Karpas-422 (cell line): Measurements from ENCODE around the gene PI4K2B. TPM values are rescaled to one million over a fixed set of nuclear protein-coding genes. Genes with fewer than 3 reads are reported as not detected.

Experiments
- DNase-seq: peaks from one replicate; pipeline ENCODE4 v3.0.0-alpha.2; 2015
- H2AFZ ChIP-seq: fragments of 200-600 bp; sonication (generic); 2 replicates; pipeline ENCODE4 v1.6.1; 2014; ENCODE audit warnings: antibody characterized with exemption, low read length, mixed read lengths
- H3K27ac ChIP-seq: fragments of 200-600 bp; sonication (generic); 2 replicates; pipeline ENCODE4 v1.5.1; 2014; ENCODE audit warnings: mild to moderate bottlenecking, low read length, moderate library complexity
- H3K27me3 ChIP-seq: fragments of 200-600 bp; sonication (generic); 2 replicates; pipeline ENCODE4 v1.6.1; 2014; ENCODE audit warnings: low read length, mixed read lengths
- H3K36me3 ChIP-seq: fragments of 200-600 bp; sonication (generic); 2 replicates; pipeline ENCODE4 v1.6.1; 2014; ENCODE audit warnings: low read length, mixed read lengths; ENCODE audit not compliant: insufficient read depth
- H3K4me1 ChIP-seq: fragments of 200-600 bp; sonication (generic); 2 replicates; pipeline ENCODE4 v1.6.1; 2014; ENCODE audit warnings: mild to moderate bottlenecking, low read length, mixed read lengths
- H3K4me2 ChIP-seq: fragments of 200-600 bp; sonication (generic); 2 replicates; pipeline ENCODE4 v1.6.1; 2014; ENCODE audit warnings: low read length, low read depth, mild to moderate bottlenecking; ENCODE audit not compliant: poor library complexity, severe bottlenecking
- H3K4me3 ChIP-seq: fragments of 200-600 bp; sonication (generic); 2 replicates; pipeline ENCODE4 v1.5.1; 2014; ENCODE audit warnings: mild to moderate bottlenecking, antibody characterized with exemption, low read length, mixed read lengths
- H3K79me2 ChIP-seq: fragments of 200-600 bp; sonication (generic); 2 replicates; pipeline ENCODE4 v1.6.1; 2014; ENCODE audit warnings: mild to moderate bottlenecking, low read length, mixed read lengths
- H3K9ac ChIP-seq: fragments of 200-600 bp; sonication (generic); 2 replicates; pipeline ENCODE4 v1.6.0; 2014; ENCODE audit warnings: low read length
- H3K9me2 ChIP-seq: fragments of 200-600 bp; sonication (generic), shearing (Covaris generic); replicated peaks from 2 replicates; pipeline ENCODE4 v1.6.0; 2014; ENCODE audit warnings: mild to moderate bottlenecking, low read length, moderate library complexity; ENCODE audit not compliant: insufficient read depth
- H3K9me3 ChIP-seq: fragments of 300-700, 200-600 bp; sonication (generic); 2 replicates; pipeline ENCODE4 v1.6.1; 2014; ENCODE audit warnings: low read length, mixed read lengths
- H4K20me1 ChIP-seq: fragments of 200-600 bp; sonication (generic); 2 replicates; pipeline ENCODE4 v1.6.1; 2014; ENCODE audit warnings: mild to moderate bottlenecking, antibody characterized with exemption, low read length, low read depth; ENCODE audit not compliant: insufficient read depth
- total RNA-seq: library from RNA; depleted of rRNA; stranded (reverse); fragments of >200 nt; shearing (Covaris generic); gene quantifications from 2 replicates; pipeline ENCODE4 v1.2.3, GENCODE V29; 2014; ENCODE audit warnings: low replicate concordance

The PI4K2B gene
- total RNA-seq, 1 experiment from 2014 or later: 38.4 TPM

GRCh38 chr4:25280210-25280609 lies 46.4 kb downstream of the PI4K2B start:
- H3K9me3 ChIP-seq: no peaks in the 10 kb centered on the region
- H3K36me3 ChIP-seq: peaks cover 15% of the 10 kb centered on the region; the same call in 1 of the 2 replicates
- no peaks in the 10 kb centered on the region for H4K20me1 ChIP-seq
- H3K9ac ChIP-seq: no peak overlapping the region
- no peaks in the 10 kb centered on the region for H3K27me3 ChIP-seq
- H3K79me2 ChIP-seq: no peaks in the 10 kb centered on the region
- no peak overlapping the region for H3K4me3 ChIP-seq
- H3K4me2 ChIP-seq: no peak overlapping the region
- H2AFZ ChIP-seq: no peak overlapping the region
- H3K4me1 ChIP-seq: no peaks in the 10 kb centered on the region
- no peaks in the 10 kb centered on the region for H3K9me2 ChIP-seq
- no peak overlapping the region for H3K27ac ChIP-seq
- no peak for DNase-seq

- 0 out of 2 replicates have a peak, but pooled peaks cover 4% of the 10 kb centered on the region for H3K36me3 ChIP-seq
- H3K79me2 ChIP-seq: no peaks in the 10 kb centered on the region
These were observed 50.1 kb downstream of the PI4K2B start for GRCh38 chr4:25283948-25284347.

DNA sequence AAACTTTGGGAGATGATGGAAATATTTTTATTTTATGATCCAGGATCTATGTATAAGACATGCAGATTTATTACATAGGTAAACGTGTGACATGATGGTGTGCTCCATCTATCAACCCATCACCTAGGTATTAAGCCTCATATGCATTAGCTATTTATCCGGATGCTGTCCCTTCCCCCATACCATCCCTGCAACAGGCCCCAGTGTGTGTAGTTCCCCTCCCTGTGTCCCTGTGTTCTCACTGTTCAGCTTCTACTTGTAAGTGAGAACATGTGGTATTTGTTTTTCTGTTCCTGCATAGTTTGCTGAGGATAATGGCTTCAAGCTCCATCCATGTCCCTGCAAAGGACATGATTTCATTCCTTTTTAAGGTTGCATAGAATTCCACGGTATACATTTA lies 50.6 kb downstream of the PI4K2B start:
- Histone ChIP-seq H3K9ac (no peak overlapping the region), H3K4me1 (no peaks in the 10 kb centered on the region), H3K36me3 (0 out of 2 replicates have a peak, but pooled peaks cover 4% of the 10 kb centered on the region), H2AFZ (no peak overlapping the region), H3K27ac (no peak overlapping the region), H4K20me1 (no peaks in the 10 kb centered on the region), H3K4me2 (no peak overlapping the region), H3K9me2 (no peaks in the 10 kb centered on the region), H3K27me3 (no peaks in the 10 kb centered on the region), H3K9me3 (no peaks in the 10 kb centered on the region), H3K79me2 (no peaks in the 10 kb centered on the region), H3K4me3 (no peak overlapping the region)
- DNase-seq: no peak

More at GRCh38 chr4:25283948-25284347, 50.1 kb downstream of the PI4K2B start:
- Histone ChIP-seq H3K27ac (no peak overlapping the region), H3K9ac (no peak overlapping the region), H3K9me3 (no peaks in the 10 kb centered on the region), H3K27me3 (no peaks in the 10 kb centered on the region), H3K4me3 (no peak overlapping the region), H3K4me2 (no peak overlapping the region), H4K20me1 (no peaks in the 10 kb centered on the region), H3K9me2 (no peaks in the 10 kb centered on the region), H2AFZ (no peak overlapping the region), H3K4me1 (no peaks in the 10 kb centered on the region)
- no peak for DNase-seq

GRCh38 chr4:25290490-25291067 lies 56.7 kb downstream of the PI4K2B start:
- Histone ChIP-seq H4K20me1 (no peaks in the 10 kb centered on the region), H3K27me3 (no peaks in the 10 kb centered on the region), H3K4me2 (no peak overlapping the region), H3K4me1 (no peaks in the 10 kb centered on the region), H3K9me3 (no peaks in the 10 kb centered on the region), H3K9me2 (no peaks in the 10 kb centered on the region), H2AFZ (no peak overlapping the region), H3K9ac (no peak overlapping the region), H3K4me3 (no peak overlapping the region), H3K79me2 (no peaks in the 10 kb centered on the region), H3K27ac (no peak overlapping the region), H3K36me3 (no peaks in the 10 kb centered on the region)
- no peak for DNase-seq

DNA sequence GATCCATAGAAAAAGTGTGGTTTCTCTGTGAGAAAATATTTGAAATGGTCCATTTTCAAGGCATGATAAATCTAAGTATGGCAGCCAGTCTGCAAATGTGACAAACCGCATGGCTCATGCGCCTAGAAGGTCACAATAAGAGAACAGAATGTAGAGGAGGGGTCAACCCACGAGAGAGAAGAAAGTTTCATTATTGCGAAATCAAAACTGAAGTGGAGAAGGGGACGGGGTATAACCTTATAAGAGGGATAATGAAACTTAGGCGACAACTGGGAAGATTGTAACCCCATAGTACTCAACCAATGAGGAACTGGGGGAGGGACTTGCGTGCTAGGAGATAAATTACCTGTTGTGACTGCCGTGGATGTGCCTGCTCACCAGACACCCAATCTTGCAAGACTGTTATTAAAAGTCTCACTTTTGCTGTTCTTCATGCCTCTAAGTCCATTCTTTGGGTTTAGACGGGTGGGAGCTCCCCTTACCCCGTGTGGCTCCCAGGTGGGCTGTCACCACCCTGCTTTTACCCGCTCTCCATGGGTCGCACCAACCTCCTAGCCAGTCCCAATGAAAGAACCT lies 57.4 kb downstream of the PI4K2B start:
- H3K27me3 ChIP-seq: no peaks in the 10 kb centered on the region
- H3K9me2 ChIP-seq: no peaks in the 10 kb centered on the region
- H3K4me3 ChIP-seq: no peak overlapping the region
- H3K9ac ChIP-seq: no peak overlapping the region
- H3K4me1 ChIP-seq: no peaks in the 10 kb centered on the region
- H2AFZ ChIP-seq: no peak overlapping the region
- no peak overlapping the region for H3K4me2 ChIP-seq
- no peaks in the 10 kb centered on the region for H3K9me3 ChIP-seq
- no peaks in the 10 kb centered on the region for H3K79me2 ChIP-seq
- no peaks in the 10 kb centered on the region for H4K20me1 ChIP-seq
- H3K36me3 ChIP-seq: no peaks in the 10 kb centered on the region
- no peak for DNase-seq
- no peak overlapping the region for H3K27ac ChIP-seq

DNA sequence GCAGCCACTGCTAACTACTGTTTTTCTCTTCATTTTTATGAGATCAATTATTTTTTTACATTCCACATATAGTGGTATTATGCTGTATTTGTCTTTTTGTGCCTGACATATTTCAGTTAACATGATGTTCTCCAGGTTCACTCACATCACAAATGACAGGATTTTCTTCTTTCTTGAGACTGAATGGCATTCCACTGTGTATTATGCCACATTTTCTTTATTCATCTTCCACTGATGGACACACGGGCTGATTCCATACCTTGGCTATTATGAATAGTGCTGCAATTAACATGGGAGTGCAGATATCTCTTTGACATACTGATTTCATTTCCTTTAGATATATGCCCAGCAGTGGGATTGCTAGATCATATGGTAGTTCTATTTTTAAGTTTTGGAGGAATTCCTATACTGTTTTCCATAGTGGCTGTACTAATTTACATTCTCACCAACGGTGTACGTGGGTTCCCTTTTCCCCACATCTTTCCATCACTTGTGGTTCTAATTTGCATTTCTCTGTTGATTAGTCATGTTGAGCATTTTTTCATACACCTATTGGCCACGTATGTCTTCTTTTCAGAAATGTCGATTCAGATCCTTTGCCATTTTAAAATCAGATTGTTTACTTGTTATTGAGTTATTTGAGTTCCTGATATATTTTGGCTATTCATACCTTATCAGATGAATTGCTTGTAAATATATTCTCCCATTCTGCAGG lies 63.9 kb downstream of the PI4K2B start:
- Histone ChIP-seq H3K36me3 (no peaks in the 10 kb centered on the region), H3K9me3 (no peaks in the 10 kb centered on the region), H3K4me2 (no peak overlapping the region)

DNA sequence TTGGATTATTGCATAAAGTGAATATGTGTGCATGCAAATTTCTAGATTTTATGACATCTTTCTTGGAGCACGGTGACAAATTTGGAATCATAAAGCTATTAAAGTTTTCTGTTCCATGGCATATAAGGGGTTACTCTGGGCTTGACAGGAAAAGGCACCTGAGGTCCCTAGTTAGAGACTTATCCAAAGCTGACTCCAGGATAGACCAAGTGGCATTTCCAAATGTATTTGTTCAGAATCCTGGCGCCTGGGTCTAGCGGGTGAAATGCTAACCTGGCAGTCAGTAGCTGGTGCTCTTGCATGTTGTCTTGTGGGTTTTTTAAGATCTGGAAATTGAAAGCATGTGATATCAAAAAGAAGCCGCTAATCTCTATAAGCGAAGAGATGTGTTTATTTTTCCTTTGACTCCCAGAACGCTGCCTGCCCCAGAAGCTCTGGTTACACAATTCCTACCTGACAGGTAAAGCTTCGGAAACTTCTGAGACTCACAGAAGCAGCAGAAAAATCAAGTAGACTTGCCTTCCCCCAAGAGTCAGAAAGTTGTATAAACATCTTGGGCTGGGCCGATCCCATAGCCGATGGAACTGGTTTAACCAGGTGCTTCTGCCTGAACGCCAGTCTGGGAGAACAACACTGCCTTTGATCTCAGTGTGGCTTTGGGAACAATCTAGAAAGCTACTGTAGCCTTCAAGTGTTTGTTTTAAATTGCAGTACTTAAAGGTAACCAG lies 65.8 kb downstream of the PI4K2B start:
- Histone ChIP-seq H3K79me2 (no peaks in the 10 kb centered on the region), H4K20me1 (no peaks in the 10 kb centered on the region), H3K27me3 (no peaks in the 10 kb centered on the region), H3K36me3 (no peaks in the 10 kb centered on the region), H3K9me3 (no peaks in the 10 kb centered on the region), H3K4me2 (no peak overlapping the region), H3K27ac (no peak overlapping the region), H3K4me3 (no peak overlapping the region), H3K4me1 (peaks cover 4% of the 10 kb centered on the region; the same call in 1 of the 2 replicates), H3K9me2 (no peaks in the 10 kb centered on the region), H3K9ac (no peak overlapping the region), H2AFZ (no peak overlapping the region)
- DNase-seq: no peak

More for the DNA sequence above, 63.9 kb downstream of the PI4K2B start:
- Histone ChIP-seq H3K27ac (no peak overlapping the region), H3K27me3 (no peaks in the 10 kb centered on the region), H3K4me1 (peaks cover 4% of the 10 kb centered on the region; the same call in 1 of the 2 replicates), H3K9ac (no peak overlapping the region), H4K20me1 (no peaks in the 10 kb centered on the region), H3K9me2 (no peaks in the 10 kb centered on the region), H2AFZ (no peak overlapping the region), H3K4me3 (no peak overlapping the region), H3K79me2 (no peaks in the 10 kb centered on the region)
- no peak for DNase-seq

DNA sequence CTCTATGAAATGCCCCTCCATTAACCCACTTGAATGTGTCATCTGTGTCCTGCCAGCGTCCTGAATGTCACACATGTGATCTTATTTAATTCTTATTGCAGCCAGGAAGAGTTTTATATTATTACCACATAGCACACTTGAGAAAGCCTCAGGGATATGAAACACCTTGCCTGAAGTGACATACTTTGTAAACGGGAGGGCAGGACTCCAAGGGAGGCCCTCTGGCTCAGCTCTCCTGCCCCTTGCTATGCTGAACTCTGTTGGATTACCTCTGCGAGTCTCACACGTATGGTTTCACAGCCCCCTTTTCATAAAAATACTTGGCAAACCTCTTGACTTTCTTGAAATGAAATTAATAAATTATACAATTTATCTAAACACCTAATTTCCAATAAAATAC lies 67.6 kb downstream of the PI4K2B start:
- no peaks in the 10 kb centered on the region for H4K20me1 ChIP-seq

More for the DNA sequence above, 67.6 kb downstream of the PI4K2B start:
- Histone ChIP-seq H2AFZ (no peak overlapping the region), H3K4me3 (no peak overlapping the region), H3K79me2 (no peaks in the 10 kb centered on the region), H3K4me1 (peaks cover 4% of the 10 kb centered on the region; the same call in 1 of the 2 replicates), H3K27me3 (no peaks in the 10 kb centered on the region), H3K9me3 (no peaks in the 10 kb centered on the region), H3K9me2 (no peaks in the 10 kb centered on the region), H3K9ac (no peak overlapping the region), H3K4me2 (no peak overlapping the region), H3K36me3 (no peaks in the 10 kb centered on the region), H3K27ac (no peak overlapping the region)
- DNase-seq: no peak
